ENCODE data around the gene RBM20. TPM values are rescaled to one million over a fixed set of nuclear protein-coding genes. Genes with fewer than 3 reads are reported as not detected.

The RBM20 gene
- polyA plus RNA-seq, 3 donors = not detected

- H3K4me2 ChIP-seq (replicated peaks; ENCODE audit: extremely low read depth, low read length, poor library complexity, severe bottlenecking) = no peak overlapping the region
- H3K36me3 ChIP-seq (replicated peaks in 1 of 2; ENCODE audit: control insufficient read depth in 1 of 2, insufficient read depth in 2 of 2, low read length in 2 of 2) = no peaks in the 10 kb centered on the region
- H3K9me3 ChIP-seq (replicated peaks in 1 of 2; ENCODE audit: control insufficient read depth in 1 of 2, insufficient read depth in 1 of 2, low read length in 2 of 2) = no peaks in the 10 kb centered on the region
- Mint-ChIP-seq H3K27ac (no peak overlapping the region), H3K4me3 (no peak overlapping the region), H3K4me1 (peaks cover 13% of the 10 kb centered on the region), H3K27me3 (ENCODE audit: low read depth in 3 of 3) (peaks cover 4 to 19% (median 16%) of the 10 kb centered on the region in 3 donors), H3K36me3 (no peaks in the 10 kb centered on the region), H3K9me3 (no peaks in the 10 kb centered on the region)
- DNase-seq = no peak
- no peak overlapping the region for H3K27ac ChIP-seq (ENCODE audit: low read depth in 1 of 2, low read length in 2 of 2)
- H3K27me3 ChIP-seq (ENCODE audit: control insufficient read depth in 2 of 2, insufficient read depth in 2 of 2, low read length in 2 of 2) = peaks cover 5 to 9% of the 10 kb centered on the region in 2 donors
- intact Hi-C loops (cut with micrococcal nuclease) = no loop called here
- H3K4me3 ChIP-seq (replicated peaks in 1 of 3; ENCODE audit: low read depth in 2 of 3, low read length in 3 of 3) = no peak overlapping the region
- no peak overlapping the region for H3K9ac ChIP-seq (ENCODE audit: insufficient read depth, low read length, poor library complexity, severe bottlenecking)
- H2AFZ ChIP-seq (ENCODE audit: insufficient read depth, low read depth, low read length, poor library complexity, severe bottlenecking) = no peak overlapping the region
- H3K79me2 ChIP-seq (ENCODE audit: insufficient read depth, low read length) = no peaks in the 10 kb centered on the region
- 100% methylated on average over 2 of the region's 5 CpGs for WGBS (ENCODE audit: insufficient coverage)
- peaks cover 8 to 12% of the 10 kb centered on the region in 2 donors for H3K4me1 ChIP-seq (ENCODE audit: control insufficient read depth in 1 of 2, insufficient read depth in 2 of 2, low read length in 2 of 2)
- TF ChIP-seq CTCF (IDR thresholded peaks at IDR 0.05) = no peak
- no peaks in the 10 kb centered on the region for H4K20me1 ChIP-seq (ENCODE audit: insufficient read depth, low read length)
Observed at GRCh38 chr10:110668443-110668842, 24.3 kb downstream of the RBM20 start.

- H2AFZ ChIP-seq (ENCODE audit: insufficient read depth, low read depth, low read length, poor library complexity, severe bottlenecking) = no peak overlapping the region
- Mint-ChIP-seq H3K9me3 (no peaks in the 10 kb centered on the region), H3K36me3 (no peaks in the 10 kb centered on the region), H3K27ac (no peak overlapping the region), H3K27me3 (ENCODE audit: low read depth in 3 of 3) (peaks cover 4 to 19% (median 14%) of the 10 kb centered on the region in 3 donors), H3K4me1 (peaks cover 6% of the 10 kb centered on the region), H3K4me3 (no peak overlapping the region)
- no peak for DNase-seq
- intact Hi-C loops (cut with micrococcal nuclease) = no loop called here
- no peaks in the 10 kb centered on the region for H4K20me1 ChIP-seq (ENCODE audit: insufficient read depth, low read length)
- H3K4me3 ChIP-seq (replicated peaks in 1 of 3; ENCODE audit: low read depth in 2 of 3, low read length in 3 of 3) = no peak overlapping the region
- no peak for TF ChIP-seq CTCF (IDR thresholded peaks at IDR 0.05)
- no peaks in the 10 kb centered on the region for H3K9me3 ChIP-seq (replicated peaks in 1 of 2; ENCODE audit: control insufficient read depth in 1 of 2, insufficient read depth in 1 of 2, low read length in 2 of 2)
- no peak overlapping the region for H3K27ac ChIP-seq (ENCODE audit: low read depth in 1 of 2, low read length in 2 of 2)
- WGBS (ENCODE audit: insufficient coverage) = 100% methylated on average over 2 of the region's 6 CpGs
- peaks cover 5 to 9% of the 10 kb centered on the region in 2 donors for H3K27me3 ChIP-seq (ENCODE audit: control insufficient read depth in 2 of 2, insufficient read depth in 2 of 2, low read length in 2 of 2)
- H3K4me1 ChIP-seq (ENCODE audit: control insufficient read depth in 1 of 2, insufficient read depth in 2 of 2, low read length in 2 of 2) = peaks cover 8 to 12% of the 10 kb centered on the region in 2 donors
- no peaks in the 10 kb centered on the region for H3K36me3 ChIP-seq (replicated peaks in 1 of 2; ENCODE audit: control insufficient read depth in 1 of 2, insufficient read depth in 2 of 2, low read length in 2 of 2)
- no peaks in the 10 kb centered on the region for H3K79me2 ChIP-seq (ENCODE audit: insufficient read depth, low read length)
- H3K9ac ChIP-seq (ENCODE audit: insufficient read depth, low read length, poor library complexity, severe bottlenecking) = no peak overlapping the region
- no peak overlapping the region for H3K4me2 ChIP-seq (replicated peaks; ENCODE audit: extremely low read depth, low read length, poor library complexity, severe bottlenecking)
Observed at GRCh38 chr10:110670335-110670734, 26.2 kb downstream of the RBM20 start.

All from CD14-positive monocyte (primary cell).